HG03196 (cell line): ENCODE results near the gene DNAJB9.
A peak's percentile ranks its signal among the peaks of the same experiment; 100 is the strongest.

Experiments used
- ATAC-seq: cut with Tn5 transposase; IDR thresholded peaks from one replicate; pipeline ENCODE4 v1.9.1; 2021; ENCODE audit not compliant: unreplicated experiment

Gene DNAJB9

DNA sequence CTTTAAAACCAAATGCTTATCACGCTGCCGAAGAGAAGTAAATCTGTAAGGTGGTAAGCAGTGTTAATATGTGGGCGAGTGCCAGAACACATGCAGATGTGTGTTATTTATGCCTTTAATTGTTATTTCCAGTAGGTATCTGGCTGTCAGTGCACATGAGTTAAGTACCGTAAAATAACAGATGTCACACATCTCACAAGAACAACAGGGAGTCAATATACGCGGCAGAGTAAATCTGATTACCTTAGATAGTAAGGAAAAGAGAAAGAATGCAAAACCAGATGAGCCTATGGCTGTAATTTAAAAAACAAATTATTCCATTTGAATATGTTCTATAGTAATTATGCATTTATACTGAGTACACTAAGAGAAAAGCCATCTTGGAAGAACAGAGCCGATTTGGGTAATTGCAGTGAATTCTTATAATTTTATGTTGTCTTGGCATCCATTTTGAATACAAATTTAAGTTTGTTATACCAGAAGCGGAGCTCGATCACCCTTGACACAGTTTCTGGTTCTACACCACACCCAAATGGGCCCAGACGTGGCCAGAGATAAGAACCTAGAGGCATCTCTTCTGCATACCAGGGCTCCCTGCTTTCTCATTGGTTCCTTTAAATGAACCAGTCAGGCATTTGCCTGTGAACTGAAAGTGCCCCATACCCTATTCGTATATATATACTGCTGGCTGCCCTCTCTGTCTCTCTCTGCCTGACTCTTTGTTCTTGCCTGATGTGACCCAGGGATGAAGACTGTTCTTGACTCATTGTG, 34.8 kb downstream of the DNAJB9 start:
- no peak for ATAC-seq

DNA sequence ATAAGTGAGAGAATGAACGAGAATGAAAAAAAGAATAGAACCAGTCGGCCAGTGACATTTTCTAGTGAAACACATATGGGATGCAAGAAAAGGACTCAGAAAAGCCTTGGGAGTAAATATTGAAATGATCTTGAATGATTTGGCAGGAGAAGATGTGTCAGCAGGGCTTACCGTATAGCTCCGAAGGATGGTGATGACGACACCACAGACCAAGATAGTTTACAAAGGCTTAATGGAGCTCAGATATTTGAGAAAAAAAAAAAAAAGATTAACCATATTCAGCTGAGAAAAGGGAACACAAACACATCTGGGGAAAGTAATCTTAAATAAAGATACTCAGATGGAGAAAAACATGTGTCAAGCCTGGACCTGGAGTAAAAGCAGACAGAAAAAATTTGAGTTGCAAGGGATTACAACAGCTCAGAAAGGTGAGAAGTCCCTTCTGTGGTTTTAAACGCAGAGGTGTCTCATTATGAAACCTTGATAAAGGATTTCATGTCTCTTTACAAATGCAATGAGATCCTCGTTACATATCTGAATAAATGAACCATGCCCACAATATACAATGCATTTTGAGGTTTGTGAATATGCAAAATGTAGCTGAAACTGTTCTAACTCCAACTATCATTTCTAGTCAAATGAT, 36.0 kb downstream of the DNAJB9 start:
- no peak for ATAC-seq

- ATAC-seq = no peak
These were observed 40.0 kb downstream of the DNAJB9 start for GRCh38 chr7:108609643-108610042.

DNA sequence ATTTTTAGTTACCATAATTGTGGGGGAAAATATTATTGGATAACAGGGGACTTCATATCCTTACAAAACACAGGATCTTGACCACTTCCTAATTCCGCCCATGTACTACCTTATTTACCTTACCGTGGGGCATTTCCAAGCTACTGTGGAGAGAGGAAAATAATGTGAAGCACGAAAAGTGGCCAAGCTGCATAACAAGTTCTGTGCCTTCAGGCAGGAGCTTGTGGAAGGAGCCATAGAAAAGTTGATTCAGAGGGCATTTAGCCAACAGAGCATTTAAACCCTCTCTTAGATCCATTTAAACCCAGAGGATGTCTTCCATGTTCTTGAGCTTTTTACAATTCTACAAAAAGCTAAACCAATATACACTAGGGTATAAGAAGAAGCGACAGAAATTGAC, 41.6 kb downstream of the DNAJB9 start:
- no peak for ATAC-seq

DNA sequence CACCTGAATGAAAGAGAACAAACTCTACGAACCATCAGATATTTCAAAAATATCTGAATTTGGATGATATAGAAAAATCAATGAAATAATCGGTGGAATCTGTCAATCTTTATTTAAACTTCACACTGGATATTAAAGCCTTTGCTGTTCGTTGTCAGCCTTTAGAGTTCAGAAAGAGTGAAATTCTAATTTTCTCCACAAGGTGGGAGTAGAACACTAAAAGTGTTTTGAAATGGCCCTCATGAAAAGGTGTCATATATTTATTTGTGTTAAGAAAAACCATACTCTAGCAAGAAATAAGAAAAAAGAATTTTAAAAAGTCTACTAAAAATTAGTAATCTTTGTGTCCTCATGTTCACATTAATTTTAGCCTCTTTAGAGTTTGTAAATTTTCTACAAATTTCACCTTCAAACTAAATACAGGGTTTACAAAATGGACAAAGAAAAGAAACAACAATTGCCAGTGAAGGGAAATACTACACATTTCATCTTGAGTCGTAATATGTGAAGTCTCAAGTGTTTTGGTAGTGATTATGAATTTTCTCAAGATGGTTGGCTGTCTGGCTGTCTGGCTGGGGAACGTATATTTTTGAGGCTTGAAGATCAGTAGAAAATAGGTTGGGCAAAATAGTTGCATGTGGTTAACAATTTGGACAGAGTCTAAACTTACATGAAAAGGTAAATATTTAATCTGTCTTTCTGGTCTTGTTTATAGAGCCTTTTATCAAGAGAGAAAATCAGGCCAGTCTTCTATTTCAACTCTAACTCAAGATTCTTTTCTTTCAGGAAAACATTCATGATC, 43.7 kb downstream of the DNAJB9 start:
- ATAC-seq = no peak

GRCh38 chr7:108613949-108614381, 44.3 kb downstream of the DNAJB9 start:
- no peak for ATAC-seq

DNA sequence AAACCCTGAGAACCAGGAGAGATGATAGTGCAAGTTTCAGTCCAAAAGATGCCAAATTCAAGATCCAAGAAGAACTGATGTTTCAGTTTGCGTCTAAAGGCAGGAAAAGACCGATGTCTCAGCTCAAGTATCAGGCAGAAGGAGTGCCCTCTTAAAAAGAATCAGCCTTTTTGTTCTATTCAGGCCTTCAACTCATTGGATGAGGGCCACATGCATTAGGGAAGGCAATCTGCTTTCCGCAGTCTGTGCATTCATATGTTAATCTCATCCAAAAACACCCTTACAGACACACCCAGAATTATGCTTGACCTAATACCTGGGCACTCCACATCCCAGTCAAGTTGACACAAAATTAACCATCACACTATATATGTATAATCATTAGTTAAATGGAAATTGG, 45.2 kb downstream of the DNAJB9 start:
- no peak for ATAC-seq

- no peak for ATAC-seq
These were observed 48.4 kb downstream of the DNAJB9 start for GRCh38 chr7:108618056-108618455.

- peak; percentile 53 for ATAC-seq
These were observed 53.5 kb downstream of the DNAJB9 start for GRCh38 chr7:108623220-108623619.
